WTC11 (cell line): ENCODE measurements around the gene AFF2. TPM values are rescaled to one million over a fixed set of nuclear protein-coding genes. Genes with fewer than 3 reads are reported as not detected.

ENCODE experiments used
- ATAC-seq: fragments of 200-7000 bp; cut with Tn5 transposase; 2 replicates; pipeline ENCODE4 v1.10.0; 2021; ENCODE audit warnings: mild to moderate bottlenecking, moderate library complexity
- CTCF ChIA-PET: fragments of 300-600 bp; sonication (Branson Sonifier 250); formaldehyde crosslinking; loops from one replicate; lab custom pipeline; 2021; ENCODE audit warnings: antibody characterized with exemption; lab: Charles Lee
- POLR2A ChIA-PET: fragments of 350-600 bp; sonication (Branson Sonifier 250); formaldehyde crosslinking; loops from one replicate; lab custom pipeline; 2021; ENCODE audit warnings: antibody characterized with exemption; lab: Charles Lee
- DNase-seq: peaks from one replicate; pipeline ENCODE4 v3.0.0; 2021; ENCODE audit warnings: low spot score
- H3K27ac Mint-ChIP-seq: 2 replicates; pipeline ENCODE4 v1.8.0; 2021; ENCODE audit warnings: mixed read lengths
- H3K27me3 Mint-ChIP-seq: 2 replicates; pipeline ENCODE4 v1.8.0; 2021; ENCODE audit warnings: low read depth, mild to moderate bottlenecking, moderate library complexity, mixed read lengths
- H3K36me3 Mint-ChIP-seq: 2 replicates; pipeline ENCODE4 v1.8.0; 2021; ENCODE audit warnings: mixed read lengths
- H3K4me1 Mint-ChIP-seq: 2 replicates; pipeline ENCODE4 v1.8.0; 2022; ENCODE audit warnings: mixed read lengths
- H3K4me3 Mint-ChIP-seq: 2 replicates; pipeline ENCODE4 v1.8.0; 2021; ENCODE audit warnings: mild to moderate bottlenecking, moderate library complexity, mixed read lengths
- H3K9me3 Mint-ChIP-seq: 2 replicates; pipeline ENCODE4 v1.8.0; 2021; ENCODE audit warnings: mixed read lengths
- ATF1 ChIP-seq: sonication (generic); formaldehyde crosslinking; IDR thresholded peaks from 2 replicates; pipeline ENCODE4 v1.8.1; 2023; ENCODE audit warnings: mild to moderate bottlenecking, moderate library complexity, missing genetic modification reagents
- CBFB ChIP-seq: sonication (generic); formaldehyde crosslinking; IDR thresholded peaks from 2 replicates; pipeline ENCODE4 v1.8.1; 2022; ENCODE audit warnings: mild to moderate bottlenecking, low read depth, missing genetic modification reagents
- ETV6 ChIP-seq: sonication (generic); formaldehyde crosslinking; IDR thresholded peaks from 2 replicates; pipeline ENCODE4 v1.8.1; 2022; ENCODE audit warnings: mild to moderate bottlenecking, missing genetic modification reagents
- NFATC4 ChIP-seq: fragments of 250-450 bp; sonication (Bioruptor Pico); IDR thresholded peaks from 2 replicates; pipeline ENCODE4 v1.9.0; 2021; ENCODE audit warnings: mild to moderate bottlenecking
- NR1H2 ChIP-seq: sonication (generic); formaldehyde crosslinking; IDR thresholded peaks from 2 replicates; pipeline ENCODE4 v1.9.0; 2021; ENCODE audit warnings: mild to moderate bottlenecking, moderate library complexity, missing genetic modification reagents
- NR2C2 ChIP-seq: sonication (generic); formaldehyde crosslinking; IDR thresholded peaks from 2 replicates; pipeline ENCODE4 v1.8.0; 2022; ENCODE audit warnings: mild to moderate bottlenecking, missing genetic modification reagents
- PRRX2 ChIP-seq: fragments of 250-450 bp; sonication (Bioruptor Pico); IDR thresholded peaks from 2 replicates; pipeline ENCODE4 v1.8.0; 2021; ENCODE audit warnings: mild to moderate bottlenecking
- RELA ChIP-seq: sonication (generic); formaldehyde crosslinking; IDR thresholded peaks from 2 replicates; pipeline ENCODE4 v1.8.1; 2022; ENCODE audit warnings: missing genetic modification reagents, mild to moderate bottlenecking, borderline replicate concordance
- TCF7 ChIP-seq: sonication (generic); formaldehyde crosslinking; IDR thresholded peaks from 2 replicates; pipeline ENCODE4 v1.8.0; 2022; ENCODE audit warnings: mild to moderate bottlenecking, low read depth, missing genetic modification reagents, moderate library complexity
- TEAD4 ChIP-seq: sonication (generic); formaldehyde crosslinking; IDR thresholded peaks from 2 replicates; pipeline ENCODE4 v1.8.0; 2022; ENCODE audit warnings: mild to moderate bottlenecking, missing genetic modification reagents
- ZNF232 ChIP-seq: sonication (generic); formaldehyde crosslinking; IDR thresholded peaks from 2 replicates; pipeline ENCODE4 v1.8.0; 2022; ENCODE audit warnings: mild to moderate bottlenecking, missing genetic modification reagents
- ZNF416 ChIP-seq: fragments of 250-450 bp; sonication (Bioruptor Pico); IDR thresholded peaks from 2 replicates; pipeline ENCODE4 v1.9.0; 2021; ENCODE audit warnings: mild to moderate bottlenecking, inconsistent platforms
- ZNF671 ChIP-seq: fragments of 250-450 bp; sonication (Bioruptor Pico); IDR thresholded peaks from 2 replicates; pipeline ENCODE4 v1.8.0; 2021; ENCODE audit warnings: mild to moderate bottlenecking
- total RNA-seq: library from RNA; stranded (reverse); gene quantifications from 3 replicates; pipeline ENCODE4 v1.2.3, GENCODE V29; 2021
- TF ChIP-seq, protein P1 (sequence below): sonication (generic); formaldehyde crosslinking; IDR thresholded peaks from 2 replicates; pipeline ENCODE4 v1.8.1; 2023; ENCODE audit warnings: mild to moderate bottlenecking, moderate library complexity, missing genetic modification reagents
- TF ChIP-seq, protein P2 (sequence below): sonication (generic); formaldehyde crosslinking; IDR thresholded peaks from 2 replicates; pipeline ENCODE4 v1.8.0; 2023; ENCODE audit warnings: missing genetic modification reagents, mild to moderate bottlenecking, borderline replicate concordance
- TF ChIP-seq, protein P3 (sequence below): sonication (generic); formaldehyde crosslinking; conservative IDR thresholded peaks from 2 replicates; pipeline ENCODE4 v1.8.1; 2022; ENCODE audit warnings: mild to moderate bottlenecking, missing genetic modification reagents
- TF ChIP-seq, protein P4 (sequence below): sonication (generic); formaldehyde crosslinking; IDR thresholded peaks from 2 replicates; pipeline ENCODE4 v1.8.0; 2022; ENCODE audit warnings: mild to moderate bottlenecking, missing genetic modification reagents
- TF ChIP-seq, protein P5 (sequence below): sonication (generic); formaldehyde crosslinking; IDR thresholded peaks from 2 replicates; pipeline ENCODE4 v1.8.1; 2022; ENCODE audit warnings: low read depth, missing genetic modification reagents, borderline replicate concordance

AFF2 gene
- total RNA-seq, 1 experiment from 2014 or later: 7.6 TPM

DNA sequence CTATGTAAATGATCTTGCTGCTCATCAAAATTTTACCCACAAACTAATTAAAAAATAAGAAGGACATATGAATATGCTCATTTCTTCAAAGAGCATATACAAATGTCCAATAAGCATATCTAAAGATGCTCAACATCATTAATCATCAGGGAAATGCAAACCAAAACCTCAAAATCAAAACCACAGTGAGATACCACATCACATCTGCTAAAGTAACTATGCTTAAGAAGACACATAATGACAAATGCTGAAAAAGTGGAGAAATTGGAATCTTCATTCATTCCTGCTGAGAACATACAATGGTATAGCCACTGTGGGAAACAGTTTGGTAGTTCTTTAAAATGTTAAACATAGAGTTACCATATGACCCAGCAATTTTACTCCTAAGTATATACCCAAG is 81.9 kb downstream of the AFF2 start:
- Mint-ChIP-seq H3K4me1 (no peaks in the 10 kb centered on the region), H3K4me3 (no peak overlapping the region), H3K27me3 (no peaks in the 10 kb centered on the region), H3K27ac (no peak overlapping the region), H3K36me3 (0 out of 2 replicates have a peak, but pooled peaks cover 3% of the 10 kb centered on the region), H3K9me3 (peaks cover 8% of the 10 kb centered on the region)
- CTCF ChIA-PET: no interaction called here
- no peak for ATAC-seq
- TF ChIP-seq NR2C2 (CRISPR knock-in tag): no peak
- POLR2A ChIA-PET: no interaction called here
- no peak for DNase-seq

DNA sequence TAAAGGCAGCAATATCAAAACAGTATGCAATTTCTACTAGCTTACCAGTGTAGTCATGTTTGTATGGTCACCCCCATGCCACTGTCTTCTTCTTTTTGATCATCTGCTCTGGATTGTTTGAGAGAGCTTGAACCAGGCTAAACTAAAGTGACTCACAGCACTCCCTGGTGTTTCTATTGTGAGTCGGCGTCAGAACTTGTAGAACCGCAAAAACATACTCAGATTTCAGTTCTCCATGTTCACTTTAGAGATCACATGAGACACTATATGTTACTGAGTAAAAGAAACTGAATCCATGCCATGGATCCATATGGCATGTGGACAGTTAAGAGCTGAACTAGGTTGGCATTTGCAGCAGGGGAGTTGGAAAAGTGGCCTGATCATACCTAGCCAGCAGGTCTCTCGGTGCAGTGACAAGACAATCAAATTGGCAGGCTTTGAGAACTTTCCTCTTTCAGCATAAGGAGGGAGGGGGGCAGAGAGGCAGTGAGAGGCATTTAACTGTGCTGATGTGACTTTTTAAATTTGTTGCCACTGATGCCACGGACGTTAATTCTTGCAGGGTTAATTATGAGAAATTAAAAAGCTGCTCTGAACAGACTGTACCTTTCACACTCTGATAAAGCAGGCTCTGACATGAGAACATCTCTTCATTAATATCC is 88.4 kb downstream of the AFF2 start:
- ATAC-seq: no peak
- Mint-ChIP-seq H3K27ac (no peak overlapping the region), H3K27me3 (no peaks in the 10 kb centered on the region), H3K4me3 (no peak overlapping the region), H3K4me1 (peaks cover 8% of the 10 kb centered on the region), H3K36me3 (no peaks in the 10 kb centered on the region), H3K9me3 (no peaks in the 10 kb centered on the region)
- TF ChIP-seq ETV6 (CRISPR knock-in tag): no peak
- TF ChIP-seq, protein P1, sequence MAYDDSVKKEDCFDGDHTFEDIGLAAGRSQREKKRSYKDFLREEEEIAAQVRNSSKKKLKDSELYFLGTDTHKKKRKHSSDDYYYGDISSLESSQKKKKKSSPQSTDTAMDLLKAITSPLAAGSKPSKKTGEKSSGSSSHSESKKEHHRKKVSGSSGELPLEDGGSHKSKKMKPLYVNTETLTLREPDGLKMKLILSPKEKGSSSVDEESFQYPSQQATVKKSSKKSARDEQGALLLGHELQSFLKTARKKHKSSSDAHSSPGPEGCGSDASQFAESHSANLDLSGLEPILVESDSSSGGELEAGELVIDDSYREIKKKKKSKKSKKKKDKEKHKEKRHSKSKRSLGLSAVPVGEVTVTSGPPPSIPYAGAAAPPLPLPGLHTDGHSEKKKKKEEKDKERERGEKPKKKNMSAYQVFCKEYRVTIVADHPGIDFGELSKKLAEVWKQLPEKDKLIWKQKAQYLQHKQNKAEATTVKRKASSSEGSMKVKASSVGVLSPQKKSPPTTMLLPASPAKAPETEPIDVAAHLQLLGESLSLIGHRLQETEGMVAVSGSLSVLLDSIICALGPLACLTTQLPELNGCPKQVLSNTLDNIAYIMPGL (CRISPR knock-in tag): no peak
- TF ChIP-seq PRRX2 (CRISPR knock-in tag): no peak
- TF ChIP-seq TCF7: no peak
- TF ChIP-seq, protein P2, sequence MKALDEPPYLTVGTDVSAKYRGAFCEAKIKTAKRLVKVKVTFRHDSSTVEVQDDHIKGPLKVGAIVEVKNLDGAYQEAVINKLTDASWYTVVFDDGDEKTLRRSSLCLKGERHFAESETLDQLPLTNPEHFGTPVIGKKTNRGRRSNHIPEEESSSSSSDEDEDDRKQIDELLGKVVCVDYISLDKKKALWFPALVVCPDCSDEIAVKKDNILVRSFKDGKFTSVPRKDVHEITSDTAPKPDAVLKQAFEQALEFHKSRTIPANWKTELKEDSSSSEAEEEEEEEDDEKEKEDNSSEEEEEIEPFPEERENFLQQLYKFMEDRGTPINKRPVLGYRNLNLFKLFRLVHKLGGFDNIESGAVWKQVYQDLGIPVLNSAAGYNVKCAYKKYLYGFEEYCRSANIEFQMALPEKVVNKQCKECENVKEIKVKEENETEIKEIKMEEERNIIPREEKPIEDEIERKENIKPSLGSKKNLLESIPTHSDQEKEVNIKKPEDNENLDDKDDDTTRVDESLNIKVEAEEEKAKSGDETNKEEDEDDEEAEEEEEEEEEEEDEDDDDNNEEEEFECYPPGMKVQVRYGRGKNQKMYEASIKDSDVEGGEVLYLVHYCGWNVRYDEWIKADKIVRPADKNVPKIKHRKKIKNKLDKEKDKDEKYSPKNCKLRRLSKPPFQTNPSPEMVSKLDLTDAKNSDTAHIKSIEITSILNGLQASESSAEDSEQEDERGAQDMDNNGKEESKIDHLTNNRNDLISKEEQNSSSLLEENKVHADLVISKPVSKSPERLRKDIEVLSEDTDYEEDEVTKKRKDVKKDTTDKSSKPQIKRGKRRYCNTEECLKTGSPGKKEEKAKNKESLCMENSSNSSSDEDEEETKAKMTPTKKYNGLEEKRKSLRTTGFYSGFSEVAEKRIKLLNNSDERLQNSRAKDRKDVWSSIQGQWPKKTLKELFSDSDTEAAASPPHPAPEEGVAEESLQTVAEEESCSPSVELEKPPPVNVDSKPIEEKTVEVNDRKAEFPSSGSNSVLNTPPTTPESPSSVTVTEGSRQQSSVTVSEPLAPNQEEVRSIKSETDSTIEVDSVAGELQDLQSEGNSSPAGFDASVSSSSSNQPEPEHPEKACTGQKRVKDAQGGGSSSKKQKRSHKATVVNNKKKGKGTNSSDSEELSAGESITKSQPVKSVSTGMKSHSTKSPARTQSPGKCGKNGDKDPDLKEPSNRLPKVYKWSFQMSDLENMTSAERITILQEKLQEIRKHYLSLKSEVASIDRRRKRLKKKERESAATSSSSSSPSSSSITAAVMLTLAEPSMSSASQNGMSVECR (CRISPR knock-in tag): no peak
- TF ChIP-seq, protein P3, sequence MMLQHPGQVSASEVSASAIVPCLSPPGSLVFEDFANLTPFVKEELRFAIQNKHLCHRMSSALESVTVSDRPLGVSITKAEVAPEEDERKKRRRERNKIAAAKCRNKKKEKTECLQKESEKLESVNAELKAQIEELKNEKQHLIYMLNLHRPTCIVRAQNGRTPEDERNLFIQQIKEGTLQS (CRISPR knock-in tag): no peak
- TF ChIP-seq, protein P4, sequence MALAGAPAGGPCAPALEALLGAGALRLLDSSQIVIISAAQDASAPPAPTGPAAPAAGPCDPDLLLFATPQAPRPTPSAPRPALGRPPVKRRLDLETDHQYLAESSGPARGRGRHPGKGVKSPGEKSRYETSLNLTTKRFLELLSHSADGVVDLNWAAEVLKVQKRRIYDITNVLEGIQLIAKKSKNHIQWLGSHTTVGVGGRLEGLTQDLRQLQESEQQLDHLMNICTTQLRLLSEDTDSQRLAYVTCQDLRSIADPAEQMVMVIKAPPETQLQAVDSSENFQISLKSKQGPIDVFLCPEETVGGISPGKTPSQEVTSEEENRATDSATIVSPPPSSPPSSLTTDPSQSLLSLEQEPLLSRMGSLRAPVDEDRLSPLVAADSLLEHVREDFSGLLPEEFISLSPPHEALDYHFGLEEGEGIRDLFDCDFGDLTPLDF: no peak
- TF ChIP-seq ZNF671: no peak
- TF ChIP-seq ZNF416 (CRISPR knock-in tag): no peak
- TF ChIP-seq CBFB (CRISPR knock-in tag): no peak
- TF ChIP-seq ATF1: no peak
- TF ChIP-seq TEAD4 (CRISPR knock-in tag): no peak
- TF ChIP-seq ZNF232 (CRISPR knock-in tag): no peak
- TF ChIP-seq NR1H2 (CRISPR knock-in tag): no peak
- no peak for TF ChIP-seq NFATC4 (CRISPR knock-in tag)
- no peak for TF ChIP-seq RELA
- TF ChIP-seq, protein P5, sequence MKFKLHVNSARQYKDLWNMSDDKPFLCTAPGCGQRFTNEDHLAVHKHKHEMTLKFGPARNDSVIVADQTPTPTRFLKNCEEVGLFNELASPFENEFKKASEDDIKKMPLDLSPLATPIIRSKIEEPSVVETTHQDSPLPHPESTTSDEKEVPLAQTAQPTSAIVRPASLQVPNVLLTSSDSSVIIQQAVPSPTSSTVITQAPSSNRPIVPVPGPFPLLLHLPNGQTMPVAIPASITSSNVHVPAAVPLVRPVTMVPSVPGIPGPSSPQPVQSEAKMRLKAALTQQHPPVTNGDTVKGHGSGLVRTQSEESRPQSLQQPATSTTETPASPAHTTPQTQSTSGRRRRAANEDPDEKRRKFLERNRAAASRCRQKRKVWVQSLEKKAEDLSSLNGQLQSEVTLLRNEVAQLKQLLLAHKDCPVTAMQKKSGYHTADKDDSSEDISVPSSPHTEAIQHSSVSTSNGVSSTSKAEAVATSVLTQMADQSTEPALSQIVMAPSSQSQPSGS: no peak
- CTCF ChIA-PET: interaction anchor here (1.0 kb wide), 1 partner anchor 12 kb away, joined by 3 read pairs; no protein-coding TSS in a partner anchor
- POLR2A ChIA-PET: no interaction called here
- no peak for DNase-seq
